Large intestine (tissue), 12 donors: Measurements from ENCODE around the gene MAU2. TPM values are rescaled to one million over a fixed set of nuclear protein-coding genes. Genes with fewer than 3 reads are reported as not detected.

Experiments
- DNase-seq, 2 donors: peaks; one replicate each; pipeline versions ENCODE4 v3.0.0 to v3.0.0-alpha.2; 2013
- H3K27ac ChIP-seq: one replicate; pipeline ENCODE4 v1.5.1; 2013; ENCODE audit warnings: low read length
- H3K27me3 ChIP-seq: 2 replicates; pipeline ENCODE4 v1.6.1; 2013; ENCODE audit warnings: low read length; ENCODE audit not compliant: control insufficient read depth, insufficient read depth
- H3K36me3 ChIP-seq: 2 replicates; pipeline ENCODE4 v1.6.1; 2013; ENCODE audit warnings: low read length; ENCODE audit not compliant: control insufficient read depth, insufficient read depth
- H3K4me1 ChIP-seq: one replicate; pipeline ENCODE4 v1.6.1; 2013; ENCODE audit warnings: low read length; ENCODE audit not compliant: control insufficient read depth, insufficient read depth
- H3K4me3 ChIP-seq: one replicate; pipeline ENCODE4 v1.5.1; 2013; ENCODE audit warnings: low read length
- H3K9me3 ChIP-seq: one replicate; pipeline ENCODE4 v1.6.1; 2013; ENCODE audit warnings: mild to moderate bottlenecking, low read depth, low read length, moderate library complexity; ENCODE audit not compliant: control insufficient read depth
- WGBS: methylation state at CpG from one replicate; pipeline ENCODE4 v1.1.5; 2013; ENCODE audit warnings: low lambda C conversion rate; ENCODE audit not compliant: insufficient coverage; 5-methylcytosine and 5-hydroxymethylcytosine counted together
- long read RNA-seq, 11 donors: transcript quantifications; one replicate each; lab custom pipeline, GENCODE V29; 2026
- polyA plus RNA-seq: library from polyadenylated mRNA; unstranded; fragments of 120-200 nt; gene quantifications from one replicate; pipeline ENCODE4 v1.2.1, GENCODE V29; 2013

The MAU2 gene, protein sequence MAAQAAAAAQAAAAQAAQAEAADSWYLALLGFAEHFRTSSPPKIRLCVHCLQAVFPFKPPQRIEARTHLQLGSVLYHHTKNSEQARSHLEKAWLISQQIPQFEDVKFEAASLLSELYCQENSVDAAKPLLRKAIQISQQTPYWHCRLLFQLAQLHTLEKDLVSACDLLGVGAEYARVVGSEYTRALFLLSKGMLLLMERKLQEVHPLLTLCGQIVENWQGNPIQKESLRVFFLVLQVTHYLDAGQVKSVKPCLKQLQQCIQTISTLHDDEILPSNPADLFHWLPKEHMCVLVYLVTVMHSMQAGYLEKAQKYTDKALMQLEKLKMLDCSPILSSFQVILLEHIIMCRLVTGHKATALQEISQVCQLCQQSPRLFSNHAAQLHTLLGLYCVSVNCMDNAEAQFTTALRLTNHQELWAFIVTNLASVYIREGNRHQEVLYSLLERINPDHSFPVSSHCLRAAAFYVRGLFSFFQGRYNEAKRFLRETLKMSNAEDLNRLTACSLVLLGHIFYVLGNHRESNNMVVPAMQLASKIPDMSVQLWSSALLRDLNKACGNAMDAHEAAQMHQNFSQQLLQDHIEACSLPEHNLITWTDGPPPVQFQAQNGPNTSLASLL
- polyA plus RNA-seq = 55.2 TPM
- long read RNA-seq, donor 1 = 0 reads
- long read RNA-seq, donor 2, partial matches to known transcripts = 0 of 1 reads
- long read RNA-seq, donor 2, other reads (novel, unspliced or antisense) = 0 of 1 reads
- long read RNA-seq, donor 3 = 0 reads
- long read RNA-seq, donor 4 = 0 reads
- long read RNA-seq, donor 5, partial matches to known transcripts = 0 of 2 reads
- long read RNA-seq, donor 5, other reads (novel, unspliced or antisense) = 0 of 2 reads
- long read RNA-seq, donor 6, partial matches to known transcripts = 0 of 2 reads
- long read RNA-seq, donor 6, other reads (novel, unspliced or antisense) = 0 of 2 reads
- long read RNA-seq, donor 7, partial matches to known transcripts = 0 of 2 reads
- long read RNA-seq, donor 7, other reads (novel, unspliced or antisense) = 0 of 2 reads
- long read RNA-seq, donor 8, full-length matches to known transcripts = 1 of 1 reads
- long read RNA-seq, donor 8, partial matches to known transcripts = 0 of 1 reads
- long read RNA-seq, donor 8, other reads (novel, unspliced or antisense) = 0 of 1 reads
- long read RNA-seq, donor 9, partial matches to known transcripts = 0 of 2 reads
- long read RNA-seq, donor 9, other reads (novel, unspliced or antisense) = 0 of 2 reads
- long read RNA-seq, donor 10, partial matches to known transcripts = 0 of 2 reads
- long read RNA-seq, donor 10, other reads (novel, unspliced or antisense) = 0 of 2 reads
- long read RNA-seq, donor 11, partial matches to known transcripts = 0 of 2 reads
- long read RNA-seq, donor 11, other reads (novel, unspliced or antisense) = 0 of 2 reads

DNA sequence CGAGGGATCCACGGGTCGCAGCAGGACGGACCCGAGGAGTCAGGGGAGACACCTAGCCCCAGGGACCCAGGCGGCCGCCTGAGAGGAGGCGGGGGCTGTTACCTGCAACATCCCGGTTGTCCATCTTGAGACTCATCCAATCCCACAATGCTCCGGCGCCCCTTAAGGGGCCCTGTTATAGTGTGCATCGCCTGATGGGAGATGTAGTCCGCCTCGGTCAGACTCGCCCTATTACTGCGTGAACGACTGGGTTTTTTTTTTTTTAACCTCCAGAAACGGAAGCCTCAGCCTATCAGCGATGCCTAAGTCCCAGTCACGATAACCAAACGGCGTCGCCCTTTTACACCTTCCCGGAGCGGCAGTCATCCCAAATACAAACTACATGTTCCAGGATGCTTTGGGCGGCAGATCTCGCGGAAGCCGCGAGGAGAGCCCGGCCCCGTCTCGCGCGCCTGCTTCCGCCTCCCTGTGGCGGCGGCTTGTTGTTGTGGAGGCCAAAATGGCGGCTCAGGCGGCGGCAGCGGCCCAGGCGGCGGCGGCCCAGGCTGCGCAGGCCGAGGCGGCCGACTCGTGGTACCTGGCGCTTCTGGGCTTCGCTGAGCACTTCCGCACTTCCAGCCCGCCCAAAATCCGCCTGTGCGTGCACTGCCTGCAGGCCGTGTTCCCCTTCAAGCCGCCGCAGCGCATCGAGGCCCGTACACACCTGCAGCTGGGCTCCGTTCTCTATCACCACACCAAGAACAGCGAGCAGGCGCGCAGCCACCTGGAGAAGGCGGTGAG is at the start of gene MAU2, which contains the start of gene SUGP1:
TSS of gene MAU2 (plus strand) at position 469 of the 780 bp plus-strand sequence. CDS start at position 500, 31 bp downstream.
TSS of gene SUGP1 (minus strand) at position 149 of the 780 bp plus-strand sequence. CDS start at position 136, 13 bp downstream.
- H3K27ac ChIP-seq = peak within 1 kb of the TSS; percentile 79
- no peaks in the 10 kb centered on the region for H3K27me3 ChIP-seq
- no CpG with 5 or more reads among the region's 67 CpGs for WGBS
- peak; percentile 90 to 95 for DNase-seq
- H3K36me3 ChIP-seq = peaks cover 20% of the 10 kb centered on the region
- peaks cover 7% of the 10 kb centered on the region for H3K4me1 ChIP-seq
- H3K4me3 ChIP-seq = peak within 1 kb of the TSS; percentile 94
- H3K9me3 ChIP-seq = no peaks in the 10 kb centered on the region

GRCh38 chr19:19271828-19272599 is 48.6 kb upstream of the MAU2 start:
- Histone ChIP-seq H3K9me3 (no peaks in the 10 kb centered on the region), H3K27ac (peak overlapping the region; percentile 39), H3K4me1 (peaks cover 38% of the 10 kb centered on the region), H3K4me3 (peak overlapping the region; percentile 61), H3K27me3 (no peaks in the 10 kb centered on the region), H3K36me3 (peaks cover 22% of the 10 kb centered on the region)
- peak; percentile 60 to 73 for DNase-seq
- WGBS = no CpG with 5 or more reads among the region's 8 CpGs

- H3K9me3 ChIP-seq = no peaks in the 10 kb centered on the region
- H3K27me3 ChIP-seq = no peaks in the 10 kb centered on the region
- WGBS = 80% methylated on average over 2 of the region's 8 CpGs
- peaks cover 38% of the 10 kb centered on the region for H3K4me1 ChIP-seq
- DNase-seq = no peak
- H3K36me3 ChIP-seq = peaks cover 36% of the 10 kb centered on the region
- H3K4me3 ChIP-seq = no peak overlapping the region
- peak overlapping the region; percentile 80 for H3K27ac ChIP-seq
These were observed 46.5 kb upstream of the MAU2 start for GRCh38 chr19:19274146-19274545.

DNA sequence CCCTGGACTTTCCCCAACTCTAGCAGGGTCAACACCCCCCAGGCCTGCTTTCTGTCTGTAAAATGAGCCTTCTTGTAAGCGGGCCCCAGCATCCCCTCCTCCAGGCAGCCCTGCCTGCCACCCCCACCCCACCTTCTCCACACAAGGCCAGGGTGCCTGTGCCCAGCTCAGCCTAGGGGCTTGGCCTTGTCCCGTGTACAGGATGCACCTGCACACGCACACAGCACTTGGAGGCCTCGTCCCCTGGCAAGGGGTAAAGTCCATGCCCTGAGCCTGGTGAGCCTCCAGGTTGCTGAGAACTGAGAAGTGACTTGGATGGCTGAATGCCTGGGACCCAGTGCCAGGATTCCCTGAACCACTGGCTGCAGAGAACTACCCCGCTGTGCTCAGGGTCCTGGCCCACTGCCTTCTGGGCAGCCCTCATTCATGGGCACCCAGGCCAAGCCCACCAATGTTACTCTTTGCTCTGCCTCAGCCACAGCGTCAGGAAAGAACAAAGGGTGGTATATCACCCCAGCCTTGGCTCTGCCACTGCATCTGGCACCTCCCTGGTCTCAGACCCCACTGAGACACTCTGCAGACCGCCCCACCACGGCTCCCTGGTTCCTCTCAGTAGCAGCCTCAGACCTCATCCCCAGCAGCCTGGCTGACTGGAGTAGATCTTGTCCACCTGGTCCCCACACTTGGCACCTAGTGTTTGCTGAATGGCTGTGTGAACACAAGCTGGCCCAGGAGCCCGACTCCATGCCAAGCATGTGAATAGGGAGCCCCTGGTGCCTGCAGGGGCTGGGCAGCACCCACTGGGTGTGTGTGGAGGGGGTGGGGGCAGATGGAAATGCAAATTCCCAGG is 45.7 kb upstream of the MAU2 start:
- DNase-seq = peak; percentile 85 to 88
- Histone ChIP-seq H3K4me3 (no peak overlapping the region), H3K4me1 (peaks cover 38% of the 10 kb centered on the region), H3K36me3 (peaks cover 44% of the 10 kb centered on the region), H3K27me3 (no peaks in the 10 kb centered on the region), H3K9me3 (no peaks in the 10 kb centered on the region), H3K27ac (peak overlapping the region; percentile 80)
- no CpG with 5 or more reads among the region's 9 CpGs for WGBS

DNA sequence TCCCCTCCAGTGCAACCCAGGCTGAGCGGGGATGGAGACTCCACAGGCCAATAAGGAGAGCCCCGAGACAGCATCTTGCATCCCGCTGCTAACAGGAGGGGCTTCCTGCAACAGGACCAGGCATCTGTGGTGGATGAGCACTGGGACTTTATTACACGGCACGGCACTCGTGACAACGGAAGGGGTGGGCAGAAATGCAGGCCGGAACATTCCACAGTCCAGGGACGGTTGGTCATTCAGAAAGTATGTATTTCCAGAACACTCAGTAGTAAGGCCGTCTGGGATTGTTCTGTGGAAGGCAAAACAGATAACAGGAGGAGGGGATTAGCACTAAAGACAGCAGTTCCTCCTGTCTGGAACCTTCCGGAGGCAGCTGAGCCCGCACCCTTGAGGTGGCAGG is 44.2 kb upstream of the MAU2 start:
- H3K4me1 ChIP-seq = peaks cover 32% of the 10 kb centered on the region
- no peaks in the 10 kb centered on the region for H3K9me3 ChIP-seq
- H3K27me3 ChIP-seq = no peaks in the 10 kb centered on the region
- no peak for DNase-seq
- no CpG with 5 or more reads among the region's 12 CpGs for WGBS
- peaks cover 58% of the 10 kb centered on the region for H3K36me3 ChIP-seq
- no peak overlapping the region for H3K4me3 ChIP-seq
- no peak overlapping the region for H3K27ac ChIP-seq

DNA sequence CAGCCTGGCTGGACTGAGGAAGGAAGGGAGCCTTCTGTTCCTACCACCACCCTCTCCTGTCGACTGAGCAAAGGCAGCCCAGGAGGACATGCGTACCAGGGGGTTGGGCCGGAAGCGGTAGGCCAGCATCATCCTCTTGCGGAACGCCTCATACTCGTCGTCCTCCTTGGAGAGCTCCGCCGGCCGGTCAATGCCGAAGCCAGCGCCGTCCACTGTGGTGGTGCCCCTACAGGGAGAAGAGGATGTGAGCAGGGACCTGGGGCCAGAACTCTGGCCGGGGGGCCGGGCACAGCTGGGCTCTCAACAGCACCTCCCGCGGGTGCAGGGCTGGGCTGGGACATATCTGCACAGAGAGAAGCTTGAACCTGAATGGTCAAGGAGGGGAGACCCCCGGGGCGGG is 43.8 kb upstream of the MAU2 start:
- Histone ChIP-seq H3K9me3 (no peaks in the 10 kb centered on the region), H3K36me3 (peaks cover 62% of the 10 kb centered on the region), H3K4me3 (no peak overlapping the region), H3K27ac (no peak overlapping the region), H3K4me1 (peaks cover 32% of the 10 kb centered on the region), H3K27me3 (no peaks in the 10 kb centered on the region)
- no CpG with 5 or more reads among the region's 20 CpGs for WGBS
- DNase-seq = no peak

GRCh38 chr19:19278315-19278714 is 42.3 kb upstream of the MAU2 start:
- Histone ChIP-seq H3K9me3 (no peaks in the 10 kb centered on the region), H3K36me3 (peaks cover 62% of the 10 kb centered on the region), H3K4me3 (no peak overlapping the region), H3K27me3 (no peaks in the 10 kb centered on the region), H3K27ac (no peak overlapping the region), H3K4me1 (peaks cover 25% of the 10 kb centered on the region)
- no peak for DNase-seq
- WGBS = no CpG with 5 or more reads among the region's 7 CpGs

DNA sequence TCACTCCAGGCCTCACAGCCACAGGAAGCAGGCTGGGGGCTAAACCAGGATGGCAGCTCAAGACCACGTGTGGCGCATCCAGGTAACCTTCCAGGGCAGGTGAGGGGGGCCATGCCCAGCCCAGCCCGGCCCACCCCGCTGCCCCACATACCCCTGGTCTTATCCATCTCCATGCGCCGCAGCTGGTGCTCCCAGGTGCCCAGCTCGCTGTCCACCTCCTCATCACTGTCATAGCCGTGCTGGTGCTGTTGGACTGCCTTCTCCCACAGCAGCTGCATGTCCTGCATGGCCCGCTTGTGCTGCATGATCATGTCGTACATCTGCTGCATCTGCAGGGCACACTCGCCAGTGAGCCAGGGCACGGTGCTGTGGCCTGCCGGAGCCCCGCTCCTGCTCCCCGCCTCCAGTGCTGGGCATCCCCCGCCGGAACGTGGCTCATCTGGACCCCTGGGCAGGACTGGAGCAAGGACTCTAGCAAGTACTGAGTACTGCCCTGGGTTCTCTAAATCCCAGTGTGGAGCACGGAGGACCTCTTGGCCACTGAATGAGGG is 41.5 kb upstream of the MAU2 start:
- WGBS = no CpG with 5 or more reads among the region's 19 CpGs
- no peak overlapping the region for H3K4me3 ChIP-seq
- H3K27me3 ChIP-seq = no peaks in the 10 kb centered on the region
- H3K4me1 ChIP-seq = peaks cover 17% of the 10 kb centered on the region
- H3K27ac ChIP-seq = no peak overlapping the region
- DNase-seq = no peak
- peaks cover 69% of the 10 kb centered on the region for H3K36me3 ChIP-seq
- no peaks in the 10 kb centered on the region for H3K9me3 ChIP-seq
